ENCODE measurements around the gene NLRP1.

The NLRP1 gene

GRCh38 chr17:5511401-5512225 lies 72.7 kb downstream of the NLRP1 start:
- TF ChIP-seq CTCF (conservative IDR thresholded peaks at IDR 0.05; ENCODE audit: low read length) (no peak), EZH2phosphoT487 (IDR thresholded peaks at IDR 0.05; ENCODE audit: borderline replicate concordance) (no peak)
- Histone ChIP-seq H3K9me2 (replicated peaks; ENCODE audit: low read depth, low read length) (no peaks in the 10 kb centered on the region), H4K20me1 (ENCODE audit: insufficient read depth, low read length, poor library complexity, severe bottlenecking) (no peaks in the 10 kb centered on the region), H2AFZ (ENCODE audit: low read length) (no peak overlapping the region), H3K9me3 (ENCODE audit: insufficient read depth, low read depth, low read length) (no peaks in the 10 kb centered on the region), H3K4me3 (ENCODE audit: low read length, poor library complexity, severe bottlenecking) (no peak overlapping the region), H3K79me2 (ENCODE audit: insufficient read depth, low read length) (no peaks in the 10 kb centered on the region), H3K27me3 (ENCODE audit: insufficient read depth, low read length, poor library complexity, severe bottlenecking) (no peaks in the 10 kb centered on the region), H3K36me3 (ENCODE audit: insufficient read depth, low read length) (no peaks in the 10 kb centered on the region), H3F3A (ENCODE audit: low read depth) (no peaks in the 10 kb centered on the region), H3K4me1 (ENCODE audit: insufficient read depth, low read length, poor library complexity, severe bottlenecking) (peaks cover 22% of the 10 kb centered on the region), H3K4me2 (ENCODE audit: low read depth, low read length, poor library complexity, severe bottlenecking) (no peak overlapping the region), H3K9ac (ENCODE audit: low read depth, low read length, poor library complexity, severe bottlenecking) (no peak overlapping the region)

GRCh38 chr17:5510771-5511170 lies 73.5 kb downstream of the NLRP1 start:
- TF ChIP-seq CTCF (conservative IDR thresholded peaks at IDR 0.05; ENCODE audit: low read length) (no peak), EZH2phosphoT487 (IDR thresholded peaks at IDR 0.05; ENCODE audit: borderline replicate concordance) (no peak)
- H3K4me1 ChIP-seq (ENCODE audit: insufficient read depth, low read length, poor library complexity, severe bottlenecking) = peaks cover 22% of the 10 kb centered on the region
- H2AFZ ChIP-seq (ENCODE audit: low read length) = no peak overlapping the region
- no peak overlapping the region for H3K4me2 ChIP-seq (ENCODE audit: low read depth, low read length, poor library complexity, severe bottlenecking)
- H3K9ac ChIP-seq (ENCODE audit: low read depth, low read length, poor library complexity, severe bottlenecking) = no peak overlapping the region
- no peaks in the 10 kb centered on the region for H4K20me1 ChIP-seq (ENCODE audit: insufficient read depth, low read length, poor library complexity, severe bottlenecking)
- H3K79me2 ChIP-seq (ENCODE audit: insufficient read depth, low read length) = no peaks in the 10 kb centered on the region
- H3K4me3 ChIP-seq (ENCODE audit: low read length, poor library complexity, severe bottlenecking) = no peak overlapping the region
- H3K9me3 ChIP-seq (ENCODE audit: insufficient read depth, low read depth, low read length) = no peaks in the 10 kb centered on the region
- H3K27me3 ChIP-seq (ENCODE audit: insufficient read depth, low read length, poor library complexity, severe bottlenecking) = no peaks in the 10 kb centered on the region
- no peaks in the 10 kb centered on the region for H3F3A ChIP-seq (ENCODE audit: low read depth)
- no peaks in the 10 kb centered on the region for H3K9me2 ChIP-seq (replicated peaks; ENCODE audit: low read depth, low read length)
- H3K36me3 ChIP-seq (ENCODE audit: insufficient read depth, low read length) = no peaks in the 10 kb centered on the region

- Histone ChIP-seq H4K20me1 (ENCODE audit: insufficient read depth, low read length, poor library complexity, severe bottlenecking) (no peaks in the 10 kb centered on the region), H3K36me3 (ENCODE audit: insufficient read depth, low read length) (no peaks in the 10 kb centered on the region), H3K4me3 (ENCODE audit: low read length, poor library complexity, severe bottlenecking) (no peak overlapping the region), H3F3A (ENCODE audit: low read depth) (no peaks in the 10 kb centered on the region), H3K4me1 (ENCODE audit: insufficient read depth, low read length, poor library complexity, severe bottlenecking) (peaks cover 22% of the 10 kb centered on the region), H3K9me3 (ENCODE audit: insufficient read depth, low read depth, low read length) (no peaks in the 10 kb centered on the region), H3K9ac (ENCODE audit: low read depth, low read length, poor library complexity, severe bottlenecking) (no peak overlapping the region), H3K9me2 (replicated peaks; ENCODE audit: low read depth, low read length) (no peaks in the 10 kb centered on the region), H3K4me2 (ENCODE audit: low read depth, low read length, poor library complexity, severe bottlenecking) (no peak overlapping the region), H3K79me2 (ENCODE audit: insufficient read depth, low read length) (no peaks in the 10 kb centered on the region), H3K27me3 (ENCODE audit: insufficient read depth, low read length, poor library complexity, severe bottlenecking) (no peaks in the 10 kb centered on the region), H2AFZ (ENCODE audit: low read length) (no peak overlapping the region)
- TF ChIP-seq CTCF (conservative IDR thresholded peaks at IDR 0.05; ENCODE audit: low read length) = no peak
- no peak for TF ChIP-seq EZH2phosphoT487 (IDR thresholded peaks at IDR 0.05; ENCODE audit: borderline replicate concordance)
Measured at GRCh38 chr17:5509482-5509881, 74.8 kb downstream of the NLRP1 start.

All from Loucy (cell line).